Immature natural killer cell (primary cell): ENCODE data around the gene HECTD1. TPM values are rescaled to one million over a fixed set of nuclear protein-coding genes. Genes with fewer than 3 reads are reported as not detected.
"Not testable (repeated sequence)": the region's sequence is repeated elsewhere in the genome, so short reads cannot be mapped to it uniquely, and the experiment has no call there.

Source experiments
- DNase-seq, 3 donors: peaks; one replicate each; pipeline ENCODE4 v3.0.0; 2022; ENCODE audit warnings: mixed read lengths in 1 of 3
- H3K27ac Mint-ChIP-seq, 6 donors: one replicate each; pipeline ENCODE4 v1.8.0; 2020; ENCODE audit warnings: mixed read lengths in 6 of 6, mild to moderate bottlenecking in 5 of 6, inconsistent platforms in 4 of 6, moderate library complexity in 3 of 6
- H3K27me3 Mint-ChIP-seq, 3 donors: one replicate each; pipeline ENCODE4 v1.8.0; 2020 to 2021; ENCODE audit warnings: low read depth in 3 of 3, mild to moderate bottlenecking in 3 of 3, mixed read lengths in 3 of 3, moderate library complexity in 3 of 3, inconsistent platforms in 1 of 3
- H3K36me3 Mint-ChIP-seq, 3 donors: one replicate each; pipeline ENCODE4 v1.8.0; 2020; ENCODE audit warnings: mixed read lengths in 3 of 3, inconsistent platforms in 2 of 3, mild to moderate bottlenecking in 2 of 3
- H3K4me1 Mint-ChIP-seq, 2 donors: one replicate each; pipeline ENCODE4 v1.8.0; 2020; ENCODE audit warnings: inconsistent platforms in 2 of 2, mild to moderate bottlenecking in 2 of 2, mixed read lengths in 2 of 2, moderate library complexity in 1 of 2
- H3K4me3 Mint-ChIP-seq, 5 donors: one replicate each; pipeline ENCODE4 v1.8.0; 2020; ENCODE audit warnings: mild to moderate bottlenecking in 5 of 5, mixed read lengths in 5 of 5, inconsistent platforms in 3 of 5, moderate library complexity in 3 of 5
- H3K9me3 Mint-ChIP-seq, 6 donors: one replicate each; pipeline ENCODE4 v1.8.0; 2020; ENCODE audit warnings: mild to moderate bottlenecking in 6 of 6, mixed read lengths in 6 of 6, inconsistent platforms in 4 of 6, moderate library complexity in 3 of 6
- polyA plus RNA-seq, 3 donors: library from polyadenylated mRNA; unstranded; fragments of 300-500 nt; fragmentation: Illumina TruSeq; gene quantifications; one replicate each; pipeline ENCODE4 v1.2.3, GENCODE V29; 2021

Gene HECTD1
- polyA plus RNA-seq, 3 donors from 2014 or later: 10.6 to 36.1 (median 22.2) TPM

- H3K27me3 Mint-ChIP-seq: peaks cover 0 to 1% (median under 1%) of the 10 kb centered on the region in 3 donors
- H3K9me3 Mint-ChIP-seq: no peaks in the 10 kb centered on the region
- peak overlapping the region in 3 of 6 donors; percentile 21 to 56 (median 25) for H3K27ac Mint-ChIP-seq
- no peak overlapping the region for H3K4me3 Mint-ChIP-seq
- DNase-seq: no peak
- peaks cover 48 to 77% of the 10 kb centered on the region in 2 donors for H3K4me1 Mint-ChIP-seq
- H3K36me3 Mint-ChIP-seq: peaks cover 0 to 12% (median 6%) of the 10 kb centered on the region in 3 donors
These were observed 9.9 kb downstream of the HECTD1 start for GRCh38 chr14:31197671-31198070.

GRCh38 chr14:31196839-31197492, 10.6 kb downstream of the HECTD1 start:
- Mint-ChIP-seq H3K4me1 (peaks cover 50 to 71% of the 10 kb centered on the region in 2 donors), H3K4me3 (no peak overlapping the region)

GRCh38 chr14:31194661-31195060, 12.9 kb downstream of the HECTD1 start:
- H3K4me3 Mint-ChIP-seq: no peak overlapping the region
- no peak for DNase-seq
- H3K36me3 Mint-ChIP-seq: peaks cover 0 to 3% (median 2%) of the 10 kb centered on the region in 3 donors
- peaks cover 47 to 64% of the 10 kb centered on the region in 2 donors for H3K4me1 Mint-ChIP-seq
- H3K27ac Mint-ChIP-seq: peak overlapping the region in 2 of 6 donors; percentile 12 to 67
- no peaks in the 10 kb centered on the region for H3K9me3 Mint-ChIP-seq
- peaks cover 0 to 3% (median 1%) of the 10 kb centered on the region in 3 donors for H3K27me3 Mint-ChIP-seq

More at GRCh38 chr14:31196839-31197492, 10.6 kb downstream of the HECTD1 start:
- Mint-ChIP-seq H3K9me3 (no peaks in the 10 kb centered on the region), H3K27me3 (peaks cover 0 to 3% (median 1%) of the 10 kb centered on the region in 3 donors), H3K36me3 (peaks cover 0 to 8% (median 3%) of the 10 kb centered on the region in 3 donors), H3K27ac (peak overlapping the region in 1 of 6 donors; percentile 56)
- DNase-seq: no peak

GRCh38 chr14:31194095-31194494, 13.5 kb downstream of the HECTD1 start:
- Mint-ChIP-seq H3K4me3 (no peak overlapping the region), H3K9me3 (no peaks in the 10 kb centered on the region), H3K4me1 (peaks cover 52 to 66% of the 10 kb centered on the region in 2 donors), H3K36me3 (peaks cover 0 to 3% (median 2%) of the 10 kb centered on the region in 3 donors), H3K27ac (no peak overlapping the region), H3K27me3 (peaks cover 0 to 3% (median 1%) of the 10 kb centered on the region in 3 donors)
- no peak for DNase-seq

GRCh38 chr14:31192544-31192943, 15.0 kb downstream of the HECTD1 start:
- peaks cover 56 to 67% of the 10 kb centered on the region in 2 donors for H3K4me1 Mint-ChIP-seq
- H3K9me3 Mint-ChIP-seq, H3K4me3 Mint-ChIP-seq, DNase-seq, H3K36me3 Mint-ChIP-seq, H3K27me3 Mint-ChIP-seq: not testable (repeated sequence)
- peak overlapping the region in 1 of 6 donors; percentile 53 for H3K27ac Mint-ChIP-seq

- Mint-ChIP-seq H3K4me1 (peaks cover 53 to 60% of the 10 kb centered on the region in 2 donors), H3K36me3 (no peaks in the 10 kb centered on the region), H3K27me3 (peaks cover 0 to 4% (median 2%) of the 10 kb centered on the region in 3 donors), H3K4me3 (no peak overlapping the region), H3K9me3 (no peaks in the 10 kb centered on the region), H3K27ac (peak overlapping the region in 1 of 6 donors; percentile 55)
- no peak for DNase-seq
These were observed 16.8 kb downstream of the HECTD1 start for GRCh38 chr14:31190717-31191263.

- Mint-ChIP-seq H3K4me3 (no peak overlapping the region), H3K4me1 (peaks cover 49 to 59% of the 10 kb centered on the region in 2 donors), H3K27ac (peak overlapping the region in 3 of 6 donors; percentile 49 to 56 (median 51))
These were observed 17.4 kb downstream of the HECTD1 start for GRCh38 chr14:31190219-31190603.

GRCh38 chr14:31189346-31190218, 18.0 kb downstream of the HECTD1 start:
- Mint-ChIP-seq H3K27ac (peak overlapping the region in 5 of 6 donors; percentile 7 to 56 (median 47)), H3K4me1 (peaks cover 46 to 53% of the 10 kb centered on the region in 2 donors), H3K9me3 (no peaks in the 10 kb centered on the region), H3K36me3 (no peaks in the 10 kb centered on the region), H3K4me3 (no peak overlapping the region), H3K27me3 (peaks cover 0 to 4% (median 2%) of the 10 kb centered on the region in 3 donors)
- no peak for DNase-seq

More at GRCh38 chr14:31190219-31190603, 17.4 kb downstream of the HECTD1 start:
- DNase-seq: no peak
- no peaks in the 10 kb centered on the region for H3K9me3 Mint-ChIP-seq
- H3K36me3 Mint-ChIP-seq: no peaks in the 10 kb centered on the region
- peaks cover 0 to 4% (median 2%) of the 10 kb centered on the region in 3 donors for H3K27me3 Mint-ChIP-seq

- H3K9me3 Mint-ChIP-seq: no peaks in the 10 kb centered on the region
- H3K4me3 Mint-ChIP-seq: no peak overlapping the region
- peaks cover 42 to 50% of the 10 kb centered on the region in 2 donors for H3K4me1 Mint-ChIP-seq
- no peaks in the 10 kb centered on the region for H3K36me3 Mint-ChIP-seq
- H3K27me3 Mint-ChIP-seq: peaks cover 0 to 4% (median 2%) of the 10 kb centered on the region in 3 donors
- no peak for DNase-seq
- H3K27ac Mint-ChIP-seq: peak overlapping the region; percentile 0 to 57 (median 36)
These were observed 18.8 kb downstream of the HECTD1 start for GRCh38 chr14:31188744-31189143.

GRCh38 chr14:31182016-31182415, 25.6 kb downstream of the HECTD1 start:
- not testable (repeated sequence) for H3K36me3 Mint-ChIP-seq, H3K27me3 Mint-ChIP-seq, H3K4me3 Mint-ChIP-seq, DNase-seq, H3K27ac Mint-ChIP-seq, H3K9me3 Mint-ChIP-seq
- H3K4me1 Mint-ChIP-seq: peaks cover 24 to 44% of the 10 kb centered on the region in 2 donors

- Mint-ChIP-seq H3K9me3 (no peaks in the 10 kb centered on the region), H3K27me3 (peaks cover 0 to 2% (median 0%) of the 10 kb centered on the region in 3 donors), H3K36me3 (peaks cover 0 to 7% (median 4%) of the 10 kb centered on the region in 3 donors), H3K4me1 (peaks cover 23 to 43% of the 10 kb centered on the region in 2 donors), H3K4me3 (no peak overlapping the region), H3K27ac (peak overlapping the region in 3 of 6 donors; percentile 17 to 26 (median 20))
- DNase-seq: no peak
These were observed 26.3 kb downstream of the HECTD1 start for GRCh38 chr14:31181271-31181670.

GRCh38 chr14:31180299-31181051, 27.1 kb downstream of the HECTD1 start:
- Mint-ChIP-seq H3K27ac (peak overlapping the region in 5 of 6 donors; percentile 20 to 61 (median 55)), H3K9me3 (no peaks in the 10 kb centered on the region), H3K36me3 (peaks cover 0 to 7% (median 4%) of the 10 kb centered on the region in 3 donors), H3K27me3 (no peaks in the 10 kb centered on the region), H3K4me1 (peaks cover 17 to 35% of the 10 kb centered on the region in 2 donors), H3K4me3 (no peak overlapping the region)
- DNase-seq: no peak

- DNase-seq: no peak
- peaks cover 18 to 42% (median 23%) of the 10 kb centered on the region in 3 donors for H3K36me3 Mint-ChIP-seq
- peaks cover 4 to 16% of the 10 kb centered on the region in 2 donors for H3K4me1 Mint-ChIP-seq
- no peaks in the 10 kb centered on the region for H3K9me3 Mint-ChIP-seq
- no peak overlapping the region for H3K4me3 Mint-ChIP-seq
- no peak overlapping the region for H3K27ac Mint-ChIP-seq
- H3K27me3 Mint-ChIP-seq: no peaks in the 10 kb centered on the region
These were observed 33.2 kb downstream of the HECTD1 start for GRCh38 chr14:31174433-31174832.
